Measurements from ENCODE around the gene MRPL11. TPM values are rescaled to one million over a fixed set of nuclear protein-coding genes. Genes with fewer than 3 reads are reported as not detected.
A peak's percentile ranks its signal among the peaks of the same experiment; 100 is the strongest.

MRPL11 gene
- 113 and 202 TPM in 2 replicates for total RNA-seq (2014; rRNA removed; shearing (Covaris generic); ENCODE audit: low replicate concordance)

- in situ Hi-C loops (cut with HindIII; ENCODE audit: low pct_unique_long_range_greater_than_20kb, low sequenced_read_pairs), result no loop called here
- DNase-seq (ENCODE audit: low read depth), result peak; percentile 87
These were observed at the start of gene MRPL11 for GRCh38 chr11:66438504-66439466. Gene MRPL11, minus strand, starts transcription at chr11:66438848. Its CDS starts 94 bp downstream, at chr11:66438754.

- in situ Hi-C loops (cut with HindIII; ENCODE audit: low pct_unique_long_range_greater_than_20kb, low sequenced_read_pairs), result no loop called here
These were observed 46.2 kb upstream of the MRPL11 start for GRCh38 chr11:66484806-66485380.

GRCh38 chr11:66480117-66480938 is 41.7 kb upstream of the MRPL11 start, which contains the start of gene DPP3:
Gene DPP3, plus strand, starts transcription at chr11:66480434. Its CDS starts 1,767 bp downstream, at chr11:66482201.
- DNase-seq (ENCODE audit: low read depth), result peak; percentile 94
- in situ Hi-C loops (cut with HindIII; ENCODE audit: low pct_unique_long_range_greater_than_20kb, low sequenced_read_pairs), result no loop called here

More at GRCh38 chr11:66484806-66485380, 46.2 kb upstream of the MRPL11 start:
- DNase-seq (ENCODE audit: low read depth), result no peak

- in situ Hi-C loops (cut with HindIII; ENCODE audit: low pct_unique_long_range_greater_than_20kb, low sequenced_read_pairs), result no loop called here
- DNase-seq (ENCODE audit: low read depth), result no peak
These were observed 40.9 kb upstream of the MRPL11 start for GRCh38 chr11:66479394-66480116.

GRCh38 chr11:66478729-66479393 is 40.2 kb upstream of the MRPL11 start:
- in situ Hi-C loops (cut with HindIII; ENCODE audit: low pct_unique_long_range_greater_than_20kb, low sequenced_read_pairs), result no loop called here
- peak; percentile 21 for DNase-seq (ENCODE audit: low read depth)

- no peak for DNase-seq (ENCODE audit: low read depth)
- in situ Hi-C loops (cut with HindIII; ENCODE audit: low pct_unique_long_range_greater_than_20kb, low sequenced_read_pairs), result no loop called here
These were observed 38.9 kb upstream of the MRPL11 start for GRCh38 chr11:66477263-66478201.

- in situ Hi-C loops (cut with HindIII; ENCODE audit: low pct_unique_long_range_greater_than_20kb, low sequenced_read_pairs), result no loop called here
- DNase-seq (ENCODE audit: low read depth), result no peak
These were observed 38.2 kb upstream of the MRPL11 start for GRCh38 chr11:66476841-66477251.

- in situ Hi-C loops (cut with HindIII; ENCODE audit: low pct_unique_long_range_greater_than_20kb, low sequenced_read_pairs), result no loop called here
- no peak for DNase-seq (ENCODE audit: low read depth)
These were observed 37.7 kb upstream of the MRPL11 start for GRCh38 chr11:66476173-66476840.

GRCh38 chr11:66475349-66476172 is 36.9 kb upstream of the MRPL11 start:
- DNase-seq (ENCODE audit: low read depth), result no peak
- in situ Hi-C loops (cut with HindIII; ENCODE audit: low pct_unique_long_range_greater_than_20kb, low sequenced_read_pairs), result no loop called here

- in situ Hi-C loops (cut with HindIII; ENCODE audit: low pct_unique_long_range_greater_than_20kb, low sequenced_read_pairs), result no loop called here
- DNase-seq (ENCODE audit: low read depth), result no peak
These were observed 35.2 kb upstream of the MRPL11 start for GRCh38 chr11:66473608-66474515.

- in situ Hi-C loops (cut with HindIII; ENCODE audit: low pct_unique_long_range_greater_than_20kb, low sequenced_read_pairs), result no loop called here
- no peak for DNase-seq (ENCODE audit: low read depth)
These were observed 34.5 kb upstream of the MRPL11 start for GRCh38 chr11:66473167-66473566.

- no peak for DNase-seq (ENCODE audit: low read depth)
- in situ Hi-C loops (cut with HindIII; ENCODE audit: low pct_unique_long_range_greater_than_20kb, low sequenced_read_pairs), result no loop called here
These were observed 33.4 kb upstream of the MRPL11 start for GRCh38 chr11:66472054-66472453.

GRCh38 chr11:66471142-66471541 is 32.5 kb upstream of the MRPL11 start:
- no peak for DNase-seq (ENCODE audit: low read depth)
- in situ Hi-C loops (cut with HindIII; ENCODE audit: low pct_unique_long_range_greater_than_20kb, low sequenced_read_pairs), result no loop called here

- no peak for DNase-seq (ENCODE audit: low read depth)
- in situ Hi-C loops (cut with HindIII; ENCODE audit: low pct_unique_long_range_greater_than_20kb, low sequenced_read_pairs), result no loop called here
These were observed 31.4 kb upstream of the MRPL11 start for GRCh38 chr11:66470015-66470414.
